DND-41 (cell line): ENCODE measurements around the gene HTR3B.

ENCODE experiments used
- ATAC-seq: fragments of 200-7000 bp; cut with Tn5 transposase; 3 replicates; pipeline ENCODE4 v1.9.1; 2021; ENCODE audit warnings: low read depth; ENCODE audit not compliant: insufficient read depth
- DNase-seq: peaks from one replicate; pipeline ENCODE4 v3.0.0-alpha.2; 2020
- H2AFZ ChIP-seq: 2 replicates; pipeline ENCODE4 v1.6.0; 2012; ENCODE audit warnings: low read depth, low read length
- H3K27ac ChIP-seq: 2 replicates; pipeline ENCODE4 v1.5.1; 2012; ENCODE audit warnings: low read length, inconsistent platforms
- H3K27me3 ChIP-seq: fragments of 200-600 bp; sonication (generic); 2 replicates; pipeline ENCODE4 v1.6.0; 2012; ENCODE audit warnings: low read length, mild to moderate bottlenecking, inconsistent platforms; ENCODE audit not compliant: insufficient read depth, poor library complexity
- H3K36me3 ChIP-seq: 2 replicates; pipeline ENCODE4 v1.5.1; 2012; ENCODE audit warnings: low read length, inconsistent platforms; ENCODE audit not compliant: insufficient read depth
- H3K4me1 ChIP-seq: 2 replicates; pipeline ENCODE4 v1.5.1; 2012; ENCODE audit warnings: mild to moderate bottlenecking, low read length; ENCODE audit not compliant: insufficient read depth
- H3K4me2 ChIP-seq: 2 replicates; pipeline ENCODE4 v1.6.0; 2012; ENCODE audit warnings: mild to moderate bottlenecking, moderate library complexity, low read length, inconsistent platforms; ENCODE audit not compliant: insufficient read depth
- H3K4me3 ChIP-seq, 2 experiments: fragments of 200-600 bp in 1 of 2; shearing (Covaris generic) in 1 of 2; 2 replicates each; pipeline ENCODE4 v1.5.1; 2012 to 2016; ENCODE audit warnings: inconsistent platforms in 2 of 2, low read length in 2 of 2, mild to moderate bottlenecking in 2 of 2, low read depth in 1 of 2, moderate library complexity in 1 of 2
- H3K79me2 ChIP-seq: 2 replicates; pipeline ENCODE4 v1.6.0; 2012; ENCODE audit warnings: low read length, inconsistent platforms; ENCODE audit not compliant: insufficient read depth
- H3K9ac ChIP-seq: 2 replicates; pipeline ENCODE4 v1.6.0; 2012; ENCODE audit warnings: low read depth, mild to moderate bottlenecking, inconsistent platforms, low read length, moderate library complexity
- H3K9me3 ChIP-seq: 2 replicates; pipeline ENCODE4 v1.5.1; 2012; ENCODE audit warnings: low read length, moderate library complexity, mild to moderate bottlenecking, inconsistent platforms; ENCODE audit not compliant: insufficient read depth, severe bottlenecking
- H4K20me1 ChIP-seq: 2 replicates; pipeline ENCODE4 v1.6.0; 2012; ENCODE audit warnings: low read length; ENCODE audit not compliant: insufficient read depth
- EZH2 ChIP-seq: IDR thresholded peaks from 3 replicates; pipeline ENCODE4 v1.6.1; 2012; ENCODE audit warnings: borderline replicate concordance, low read depth, mild to moderate bottlenecking, moderate library complexity, low read length, inconsistent platforms; ENCODE audit not compliant: severe bottlenecking
- TF ChIP-seq, protein P1 (sequence below): IDR thresholded peaks from 2 replicates; pipeline ENCODE4 v1.5.1; 2012; ENCODE audit warnings: borderline replicate concordance, low read length, moderate library complexity, mild to moderate bottlenecking; ENCODE audit not compliant: poor library complexity, severe bottlenecking; ENCODE audit errors: extremely low read depth

The HTR3B gene, protein sequence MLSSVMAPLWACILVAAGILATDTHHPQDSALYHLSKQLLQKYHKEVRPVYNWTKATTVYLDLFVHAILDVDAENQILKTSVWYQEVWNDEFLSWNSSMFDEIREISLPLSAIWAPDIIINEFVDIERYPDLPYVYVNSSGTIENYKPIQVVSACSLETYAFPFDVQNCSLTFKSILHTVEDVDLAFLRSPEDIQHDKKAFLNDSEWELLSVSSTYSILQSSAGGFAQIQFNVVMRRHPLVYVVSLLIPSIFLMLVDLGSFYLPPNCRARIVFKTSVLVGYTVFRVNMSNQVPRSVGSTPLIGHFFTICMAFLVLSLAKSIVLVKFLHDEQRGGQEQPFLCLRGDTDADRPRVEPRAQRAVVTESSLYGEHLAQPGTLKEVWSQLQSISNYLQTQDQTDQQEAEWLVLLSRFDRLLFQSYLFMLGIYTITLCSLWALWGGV

DNA sequence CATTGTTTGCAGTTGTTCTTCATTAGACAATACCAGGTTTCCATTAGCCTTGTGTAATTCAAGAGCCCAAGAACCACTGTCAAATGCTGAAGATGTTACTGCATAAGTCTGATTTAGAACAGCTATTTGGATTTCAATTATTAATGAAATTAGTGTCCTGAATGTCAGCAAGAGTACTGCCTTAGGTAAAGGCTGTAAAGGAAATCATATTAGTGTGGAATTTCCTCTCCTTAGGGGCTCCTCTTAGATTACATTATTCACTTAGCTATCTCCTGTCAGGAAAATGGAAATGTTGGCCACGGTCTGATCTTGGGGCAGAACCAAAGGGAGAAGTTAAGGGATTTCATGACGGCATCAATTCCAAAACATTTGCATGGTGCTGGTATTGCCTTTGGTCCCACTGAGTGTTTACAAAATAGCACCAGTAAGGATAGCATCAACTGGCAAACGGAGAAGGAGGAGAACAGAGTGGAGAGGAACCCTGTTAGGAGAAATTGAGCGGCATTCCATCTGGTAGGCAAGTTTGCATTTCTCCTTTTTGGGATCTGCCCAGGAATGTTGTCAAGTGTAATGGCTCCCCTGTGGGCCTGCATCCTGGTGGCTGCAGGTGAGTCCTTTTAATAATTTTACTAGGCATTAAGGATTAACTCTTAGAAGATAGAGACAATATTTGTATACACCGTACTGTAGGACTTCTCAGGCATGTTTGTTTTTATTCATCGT is at the start of gene HTR3B:
Gene HTR3B (plus strand): TSS at position 418 of the 723 bp plus-strand sequence. CDS start 138 bp downstream, at position 556.
- ATAC-seq, result no peak
- Histone ChIP-seq H3K9me3 (no peaks in the 10 kb centered on the region), H3K27me3 (peaks cover 20% of the 10 kb centered on the region), H4K20me1 (no peaks in the 10 kb centered on the region), H3K4me1 (no peaks in the 10 kb centered on the region), H3K79me2 (no peaks in the 10 kb centered on the region), H3K4me2 (no peak within 1 kb of the TSS), H3K36me3 (no peaks in the 10 kb centered on the region), H3K27ac (no peak within 1 kb of the TSS), H3K9ac (no peak within 1 kb of the TSS), H3K4me3 (no peak within 1 kb of the TSS), H2AFZ (no peak within 1 kb of the TSS)
- TF ChIP-seq, protein P1, sequence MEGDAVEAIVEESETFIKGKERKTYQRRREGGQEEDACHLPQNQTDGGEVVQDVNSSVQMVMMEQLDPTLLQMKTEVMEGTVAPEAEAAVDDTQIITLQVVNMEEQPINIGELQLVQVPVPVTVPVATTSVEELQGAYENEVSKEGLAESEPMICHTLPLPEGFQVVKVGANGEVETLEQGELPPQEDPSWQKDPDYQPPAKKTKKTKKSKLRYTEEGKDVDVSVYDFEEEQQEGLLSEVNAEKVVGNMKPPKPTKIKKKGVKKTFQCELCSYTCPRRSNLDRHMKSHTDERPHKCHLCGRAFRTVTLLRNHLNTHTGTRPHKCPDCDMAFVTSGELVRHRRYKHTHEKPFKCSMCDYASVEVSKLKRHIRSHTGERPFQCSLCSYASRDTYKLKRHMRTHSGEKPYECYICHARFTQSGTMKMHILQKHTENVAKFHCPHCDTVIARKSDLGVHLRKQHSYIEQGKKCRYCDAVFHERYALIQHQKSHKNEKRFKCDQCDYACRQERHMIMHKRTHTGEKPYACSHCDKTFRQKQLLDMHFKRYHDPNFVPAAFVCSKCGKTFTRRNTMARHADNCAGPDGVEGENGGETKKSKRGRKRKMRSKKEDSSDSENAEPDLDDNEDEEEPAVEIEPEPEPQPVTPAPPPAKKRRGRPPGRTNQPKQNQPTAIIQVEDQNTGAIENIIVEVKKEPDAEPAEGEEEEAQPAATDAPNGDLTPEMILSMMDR, result no peak
- no peak for TF ChIP-seq EZH2
- no peak for DNase-seq

DNA sequence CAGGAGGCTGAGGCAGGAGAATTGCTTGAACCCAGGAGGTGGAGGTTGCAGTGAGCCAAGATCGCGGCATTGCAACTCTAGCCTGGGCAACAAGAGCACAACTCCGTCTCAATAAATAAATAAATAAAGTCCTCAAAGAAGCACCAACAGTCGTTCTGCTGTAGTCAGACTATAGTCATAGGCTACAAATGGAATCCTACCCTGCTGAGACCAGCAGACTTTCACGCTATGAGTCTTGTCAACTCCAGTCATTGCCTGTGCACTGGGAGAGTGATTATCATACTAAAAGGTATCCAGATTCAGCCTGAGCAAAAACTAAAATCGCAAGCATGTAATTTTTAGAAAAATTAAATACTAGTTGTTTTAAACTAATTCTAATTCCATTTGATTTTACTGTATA is 48.8 kb upstream of the HTR3B start:
- TF ChIP-seq EZH2, result no peak
- TF ChIP-seq, protein P1, result no peak
- DNase-seq (no peak), ATAC-seq (no peak)
- H3K4me3 ChIP-seq, result no peak overlapping the region
- no peaks in the 10 kb centered on the region for H3K9me3 ChIP-seq
- H4K20me1 ChIP-seq, result no peaks in the 10 kb centered on the region; the same call in 1 of the 2 replicates
- no peak overlapping the region for H3K4me2 ChIP-seq
- no peak overlapping the region for H2AFZ ChIP-seq
- H3K79me2 ChIP-seq, result no peaks in the 10 kb centered on the region; the same call in 1 of the 2 replicates
- peaks cover 9% of the 10 kb centered on the region for H3K36me3 ChIP-seq
- no peak overlapping the region for H3K9ac ChIP-seq
- peaks cover 6% of the 10 kb centered on the region for H3K4me1 ChIP-seq
- no peaks in the 10 kb centered on the region for H3K27me3 ChIP-seq
- no peak overlapping the region for H3K27ac ChIP-seq

DNA sequence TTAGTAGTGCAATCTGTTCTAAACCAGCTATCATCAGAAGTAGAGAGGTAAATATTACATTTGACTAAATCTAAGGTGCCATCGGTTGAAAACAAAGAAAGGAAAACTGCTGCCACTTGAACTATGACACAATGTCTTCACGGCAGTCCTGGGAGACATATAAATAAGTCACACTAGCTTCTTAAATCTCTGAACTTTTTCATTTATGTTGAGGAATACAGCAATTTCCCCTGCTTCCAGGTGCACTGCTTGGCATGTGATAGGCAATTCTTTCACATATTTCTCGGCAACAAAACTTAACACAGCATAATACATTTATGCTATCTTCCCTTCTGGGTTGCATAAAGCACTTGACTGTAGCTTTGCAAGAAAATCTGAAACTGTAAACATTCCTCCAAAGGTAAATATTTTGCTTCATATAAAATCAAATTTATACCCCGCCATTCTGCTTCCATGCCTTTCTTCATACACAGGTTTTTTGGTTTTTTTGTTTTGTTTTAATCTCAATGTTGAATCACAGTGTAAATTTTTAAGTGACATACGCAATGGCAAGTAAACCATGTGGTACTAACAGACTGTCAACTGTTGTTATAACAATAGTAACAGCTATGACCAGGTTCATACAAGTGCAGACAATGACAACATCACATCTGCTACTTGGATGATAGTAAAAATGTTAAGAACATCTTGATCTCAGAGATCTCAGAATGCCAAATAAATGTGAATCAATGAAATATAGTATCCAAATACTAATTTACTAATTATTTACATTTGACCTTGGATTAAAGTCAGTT is 47.4 kb upstream of the HTR3B start:
- ATAC-seq, result no peak
- Histone ChIP-seq H3K4me3 (no peak overlapping the region), H3K4me1 (peaks cover 6% of the 10 kb centered on the region), H2AFZ (no peak overlapping the region), H3K27me3 (no peaks in the 10 kb centered on the region), H3K9ac (no peak overlapping the region), H3K27ac (no peak overlapping the region), H4K20me1 (no peaks in the 10 kb centered on the region; the same call in 1 of the 2 replicates), H3K4me2 (no peak overlapping the region), H3K9me3 (no peaks in the 10 kb centered on the region), H3K79me2 (no peaks in the 10 kb centered on the region; the same call in 1 of the 2 replicates), H3K36me3 (peaks cover 3% of the 10 kb centered on the region; the same call in 1 of the 2 replicates)
- no peak for TF ChIP-seq EZH2
- TF ChIP-seq, protein P1, result no peak
- DNase-seq, result no peak
